Ishikawa (cell line): Measurements from ENCODE around the gene NAPA.

ENCODE experiments used
- CEBPB ChIP-seq: IDR thresholded peaks from 2 replicates; pipeline ENCODE4 v1.6.1; 2012
- CREB1 ChIP-seq: IDR thresholded peaks from 2 replicates; pipeline ENCODE4 v1.6.1; 2012; ENCODE audit warnings: low read depth
- EGR1 ChIP-seq: IDR thresholded peaks from 2 replicates; pipeline ENCODE4 v1.6.1; 2012
- EP300 ChIP-seq: IDR thresholded peaks from 2 replicates; pipeline ENCODE4 v1.6.1; 2012; ENCODE audit warnings: borderline replicate concordance
- MAX ChIP-seq: IDR thresholded peaks from 2 replicates; pipeline ENCODE4 v1.6.1; 2012
- NFIC ChIP-seq: IDR thresholded peaks from 2 replicates; pipeline ENCODE4 v1.6.1; 2012
- RAD21 ChIP-seq: IDR thresholded peaks from 2 replicates; pipeline ENCODE4 v1.6.1; 2012; ENCODE audit warnings: low read depth
- REST ChIP-seq: IDR thresholded peaks from 2 replicates; pipeline ENCODE4 v1.6.1; 2012; ENCODE audit warnings: low read depth, mild to moderate bottlenecking
- TAF1 ChIP-seq: IDR thresholded peaks from 2 replicates; pipeline ENCODE4 v1.6.1; 2012; ENCODE audit warnings: low read depth, mild to moderate bottlenecking
- TCF12 ChIP-seq: IDR thresholded peaks from 2 replicates; pipeline ENCODE4 v1.6.1; 2012; ENCODE audit warnings: low read depth
- YY1 ChIP-seq: IDR thresholded peaks from 2 replicates; pipeline ENCODE4 v1.6.1; 2012; ENCODE audit warnings: low read depth

- TF ChIP-seq REST = no peak
- TF ChIP-seq TCF12 = no peak
- no peak for TF ChIP-seq TAF1
- TF ChIP-seq NFIC = no peak
- no peak for TF ChIP-seq YY1
- TF ChIP-seq CEBPB = no peak
- TF ChIP-seq EP300 = no peak
- TF ChIP-seq MAX = no peak
- no peak for TF ChIP-seq RAD21
- no peak for TF ChIP-seq EGR1
- no peak for TF ChIP-seq CREB1
Measured at GRCh38 chr19:47499863-47500830, 14.7 kb downstream of the NAPA start.
